HCT116 (cell line): ENCODE measurements around the gene PLCB4. TPM values are rescaled to one million over a fixed set of nuclear protein-coding genes. Genes with fewer than 3 reads are reported as not detected.

Experiments
- ATAC-seq: fragments of 200-7000 bp; cut with Tn5 transposase; 2 replicates; pipeline ENCODE4 v1.9.1; 2020; ENCODE audit warnings: mild to moderate bottlenecking, moderate library complexity
- BruUV-seq: library from RNA; stranded (reverse); fragments of 400-500 nt; replicated peaks from 2 replicates; lab custom pipeline; 2021; lab: Mats Ljungman, UMichigan
- CTCF ChIA-PET: fragments of 300-600 bp; sonication (Branson Sonifier 250); formaldehyde crosslinking; loops from one replicate; lab custom pipeline; 2021; ENCODE audit warnings: antibody characterized with exemption; lab: Charles Lee
- POLR2A ChIA-PET: fragments of 300-600, 350-600 bp; sonication (Branson Sonifier 250); formaldehyde crosslinking; loops from one replicate; lab custom pipeline; 2021; ENCODE audit warnings: antibody characterized with exemption; lab: Charles Lee
- RAD21 ChIA-PET, 2 experiments: fragments of 300-600 bp; sonication (Branson Sonifier 250); formaldehyde crosslinking; loops; one replicate each; lab custom pipeline; 2023; ENCODE audit warnings: low total read pairs in 2 of 2; ENCODE audit not compliant: uncharacterized antibody in 2 of 2, unreplicated experiment in 2 of 2, low non-redundant PET in 1 of 2; lab: Charles Lee
- DNase-seq: peaks from one replicate; pipeline ENCODE4 v3.0.0-alpha.2; 2010; ENCODE audit warnings: low read depth, low spot score
- H2AFZ ChIP-seq: fragments of 200-600 bp; shearing (Covaris generic), sonication (generic); 2 replicates; pipeline ENCODE4 v1.6.1; 2017; ENCODE audit warnings: low read depth, mixed run types, mixed read lengths, antibody characterized with exemption, low read length; ENCODE audit not compliant: poor library complexity, severe bottlenecking
- H3K27ac ChIP-seq: 2 replicates; pipeline ENCODE4 v1.5.1; 2012; ENCODE audit warnings: low read depth, low read length
- H3K27me3 ChIP-seq: fragments of 200-600 bp; sonication (generic); 2 replicates; pipeline ENCODE4 v1.6.1; 2016; ENCODE audit warnings: mixed run types, low read length, mixed read lengths; ENCODE audit not compliant: insufficient read depth
- H3K36me3 ChIP-seq, 2 experiments: fragments of 200-500 bp in 1 of 2; fragments of 200-600 bp in 1 of 2; sonication (Bioruptor generic) in 1 of 2; sonication (generic) in 1 of 2; 2 replicates each; pipeline versions ENCODE4 v1.5.1 to v1.6.1; 2014 to 2016; ENCODE audit warnings: low read length in 2 of 2, inconsistent platforms in 1 of 2, mixed read lengths in 1 of 2, mixed run types in 1 of 2; ENCODE audit not compliant: insufficient read depth in 2 of 2, control insufficient read depth in 1 of 2
- H3K4me1 ChIP-seq, 2 experiments: fragments of 200-600 bp in 1 of 2; sonication (generic) in 1 of 2; 2 replicates each; pipeline versions ENCODE4 v1.5.1 to v1.6.1; 2012 to 2017; ENCODE audit warnings: low read length in 2 of 2, inconsistent platforms in 1 of 2, mild to moderate bottlenecking in 1 of 2, mixed read lengths in 1 of 2, mixed run types in 1 of 2, moderate library complexity in 1 of 2; ENCODE audit not compliant: insufficient read depth in 2 of 2, control insufficient read depth in 1 of 2
- H3K4me2 ChIP-seq: fragments of 200-600 bp; sonication (generic); 2 replicates; pipeline ENCODE4 v1.6.1; 2017; ENCODE audit warnings: mixed run types, low read length, mixed read lengths
- H3K4me3 ChIP-seq, 2 experiments: fragments of 200-600 bp in 1 of 2; sonication (generic) in 1 of 2; replicated peaks in 1 of 2; 2 replicates each; pipeline ENCODE4 v1.5.1; 2011 to 2016; ENCODE audit warnings: low read length in 2 of 2, control low read depth in 1 of 2, low read depth in 1 of 2, mild to moderate bottlenecking in 1 of 2, mixed read lengths in 1 of 2, mixed run types in 1 of 2
- H3K79me2 ChIP-seq: fragments of 200-600 bp; sonication (generic); 2 replicates; pipeline ENCODE4 v1.6.1; 2017; ENCODE audit warnings: mild to moderate bottlenecking, mixed run types, low read length, moderate library complexity, mixed read lengths; ENCODE audit not compliant: insufficient read depth
- H3K9ac ChIP-seq: fragments of 200-600 bp; sonication (generic); 2 replicates; pipeline ENCODE4 v1.6.1; 2016; ENCODE audit warnings: low read length, mixed read lengths
- H3K9me2 ChIP-seq: fragments of 200-600 bp; sonication (generic), shearing (Covaris generic); 2 replicates; pipeline ENCODE4 v1.6.1; 2017; ENCODE audit warnings: mixed run types, mild to moderate bottlenecking, moderate library complexity; ENCODE audit not compliant: insufficient read depth
- H3K9me3 ChIP-seq, 2 experiments: fragments of 200-500 bp in 1 of 2; fragments of 200-600 bp in 1 of 2; sonication (Bioruptor generic) in 1 of 2; sonication (generic) in 1 of 2; 2 replicates each; pipeline ENCODE4 v1.6.1; 2014 to 2017; ENCODE audit warnings: low read length in 2 of 2, mixed read lengths in 2 of 2, inconsistent platforms in 1 of 2, low read depth in 1 of 2, mild to moderate bottlenecking in 1 of 2, mixed run types in 1 of 2, moderate library complexity in 1 of 2; ENCODE audit not compliant: control insufficient read depth in 1 of 2, insufficient read depth in 1 of 2
- H4K20me1 ChIP-seq: fragments of 200-600 bp; sonication (generic), shearing (Covaris generic); 2 replicates; pipeline ENCODE4 v1.6.1; 2017; ENCODE audit warnings: mixed run types, mild to moderate bottlenecking, moderate library complexity; ENCODE audit not compliant: insufficient read depth
- CBX3 ChIP-seq: IDR thresholded peaks from 2 replicates; pipeline ENCODE4 v1.6.1; 2012; ENCODE audit warnings: low read depth
- CEBPB ChIP-seq: IDR thresholded peaks from 2 replicates; pipeline ENCODE4 v1.6.1; 2012; ENCODE audit warnings: low read depth
- EZH2phosphoT487 ChIP-seq: fragments of 200-600 bp; IDR thresholded peaks from 2 replicates; pipeline ENCODE4 v1.6.1; 2018; ENCODE audit warnings: antibody characterized with exemption, borderline replicate concordance
- JUND ChIP-seq: IDR thresholded peaks from 2 replicates; pipeline ENCODE4 v1.6.1; 2012
- RAD21 ChIP-seq: IDR thresholded peaks from 2 replicates; pipeline ENCODE4 v1.6.1; 2012; ENCODE audit warnings: low read depth, mild to moderate bottlenecking
- REST ChIP-seq: IDR thresholded peaks from 2 replicates; pipeline ENCODE4 v1.6.1; 2012; ENCODE audit warnings: low read depth
- TCF7L2 ChIP-seq: IDR thresholded peaks from 2 replicates; pipeline ENCODE4 v1.7.0; 2011; ENCODE audit warnings: borderline replicate concordance, inconsistent platforms; ENCODE audit not compliant: insufficient read depth, insufficient read length; ENCODE audit errors: extremely low read depth
- YY1 ChIP-seq: IDR thresholded peaks from 2 replicates; pipeline ENCODE4 v1.6.1; 2011; ENCODE audit warnings: low read length, low read depth, moderate library complexity, mild to moderate bottlenecking; ENCODE audit not compliant: insufficient replicate concordance; ENCODE audit errors: extremely low read depth
- ZBTB33 ChIP-seq: IDR thresholded peaks from 2 replicates; pipeline ENCODE4 v1.6.1; 2011; ENCODE audit warnings: mild to moderate bottlenecking, low read length, moderate library complexity; ENCODE audit not compliant: insufficient replicate concordance; ENCODE audit errors: extremely low read depth
- ZFX ChIP-seq: fragments of 450-650 bp; IDR thresholded peaks from 2 replicates; pipeline ENCODE4 v1.6.1; 2017
- ZNF274 ChIP-seq: fragments of 200-500 bp; sonication (Bioruptor generic); IDR thresholded peaks from 2 replicates; pipeline ENCODE4 v1.6.1; 2014; ENCODE audit warnings: mild to moderate bottlenecking, low read depth, low read length, inconsistent platforms
- intact Hi-C: fragments of 100-400 bp; cut with micrococcal nuclease; formaldehyde crosslinking; loops from 2 replicates; pipeline ENCODE4 v1.10.0; 2022
- total RNA-seq: library from RNA; stranded (reverse); gene quantifications from one replicate; pipeline ENCODE4 v1.2.1, GENCODE V29; 2021; ENCODE audit not compliant: unreplicated experiment
- TF ChIP-seq, protein P1 (sequence below), 3 experiments: fragments of 200-600 bp in 1 of 3; sonication (generic) in 1 of 3; IDR thresholded peaks in 2 of 3; conservative IDR thresholded peaks in 1 of 3; 2 replicates each; pipeline ENCODE4 v1.5.1; 2012 to 2017; ENCODE audit warnings: low read depth in 2 of 3, low read length in 2 of 3, antibody characterized with exemption in 1 of 3, borderline replicate concordance in 1 of 3, control low read depth in 1 of 3, mild to moderate bottlenecking in 1 of 3, mixed read lengths in 1 of 3, mixed run types in 1 of 3, moderate library complexity in 1 of 3; ENCODE audit not compliant: insufficient read depth in 1 of 3

The PLCB4 gene
- total RNA-seq, 1 experiment from 2014 or later: 2.5 TPM

GRCh38 chr20:9206486-9206885, 137.6 kb downstream of the PLCB4 start:
- no peak for ATAC-seq
- BruUV-seq: no TSS peak
- RAD21 ChIA-PET: no interaction called here
- Histone ChIP-seq H3K4me3 (no peak overlapping the region), H3K9me3 (no peaks in the 10 kb centered on the region), H3K36me3 (no peaks in the 10 kb centered on the region), H3K27ac (no peak overlapping the region), H3K4me2 (no peak overlapping the region), H3K27me3 (no peaks in the 10 kb centered on the region), H4K20me1 (no peaks in the 10 kb centered on the region), H3K9me2 (no peaks in the 10 kb centered on the region), H3K9ac (no peak overlapping the region), H2AFZ (no peak overlapping the region), H3K79me2 (no peaks in the 10 kb centered on the region), H3K4me1 (peaks cover 0 to 6% of the 10 kb centered on the region in 2 experiments; a peak in 1 of 4 replicates)
- POLR2A ChIA-PET: no interaction called here
- intact Hi-C loops: no loop called here
- CTCF ChIA-PET: no interaction called here
- no peak for DNase-seq
- TF ChIP-seq JUND: no peak
- no peak for TF ChIP-seq ZBTB33
- no peak for TF ChIP-seq RAD21
- TF ChIP-seq TCF7L2: no peak
- TF ChIP-seq, protein P1, sequence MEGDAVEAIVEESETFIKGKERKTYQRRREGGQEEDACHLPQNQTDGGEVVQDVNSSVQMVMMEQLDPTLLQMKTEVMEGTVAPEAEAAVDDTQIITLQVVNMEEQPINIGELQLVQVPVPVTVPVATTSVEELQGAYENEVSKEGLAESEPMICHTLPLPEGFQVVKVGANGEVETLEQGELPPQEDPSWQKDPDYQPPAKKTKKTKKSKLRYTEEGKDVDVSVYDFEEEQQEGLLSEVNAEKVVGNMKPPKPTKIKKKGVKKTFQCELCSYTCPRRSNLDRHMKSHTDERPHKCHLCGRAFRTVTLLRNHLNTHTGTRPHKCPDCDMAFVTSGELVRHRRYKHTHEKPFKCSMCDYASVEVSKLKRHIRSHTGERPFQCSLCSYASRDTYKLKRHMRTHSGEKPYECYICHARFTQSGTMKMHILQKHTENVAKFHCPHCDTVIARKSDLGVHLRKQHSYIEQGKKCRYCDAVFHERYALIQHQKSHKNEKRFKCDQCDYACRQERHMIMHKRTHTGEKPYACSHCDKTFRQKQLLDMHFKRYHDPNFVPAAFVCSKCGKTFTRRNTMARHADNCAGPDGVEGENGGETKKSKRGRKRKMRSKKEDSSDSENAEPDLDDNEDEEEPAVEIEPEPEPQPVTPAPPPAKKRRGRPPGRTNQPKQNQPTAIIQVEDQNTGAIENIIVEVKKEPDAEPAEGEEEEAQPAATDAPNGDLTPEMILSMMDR (IDR thresholded peaks at IDR 0.05 in 2 of 3, conservative IDR thresholded peaks at IDR 0.05 in 1 of 3; ENCODE audit: borderline replicate concordance in 1 of 3, insufficient read depth in 1 of 3, low read depth in 2 of 3, low read length in 2 of 3): no peak
- TF ChIP-seq YY1: no peak
- TF ChIP-seq CEBPB: no peak
- TF ChIP-seq CBX3: no peak
- TF ChIP-seq ZNF274: no peak
- TF ChIP-seq EZH2phosphoT487: no peak
- TF ChIP-seq REST: no peak
- TF ChIP-seq ZFX: no peak
